ENCODE measurements around the gene MAP6D1.

The MAP6D1 gene

DNA sequence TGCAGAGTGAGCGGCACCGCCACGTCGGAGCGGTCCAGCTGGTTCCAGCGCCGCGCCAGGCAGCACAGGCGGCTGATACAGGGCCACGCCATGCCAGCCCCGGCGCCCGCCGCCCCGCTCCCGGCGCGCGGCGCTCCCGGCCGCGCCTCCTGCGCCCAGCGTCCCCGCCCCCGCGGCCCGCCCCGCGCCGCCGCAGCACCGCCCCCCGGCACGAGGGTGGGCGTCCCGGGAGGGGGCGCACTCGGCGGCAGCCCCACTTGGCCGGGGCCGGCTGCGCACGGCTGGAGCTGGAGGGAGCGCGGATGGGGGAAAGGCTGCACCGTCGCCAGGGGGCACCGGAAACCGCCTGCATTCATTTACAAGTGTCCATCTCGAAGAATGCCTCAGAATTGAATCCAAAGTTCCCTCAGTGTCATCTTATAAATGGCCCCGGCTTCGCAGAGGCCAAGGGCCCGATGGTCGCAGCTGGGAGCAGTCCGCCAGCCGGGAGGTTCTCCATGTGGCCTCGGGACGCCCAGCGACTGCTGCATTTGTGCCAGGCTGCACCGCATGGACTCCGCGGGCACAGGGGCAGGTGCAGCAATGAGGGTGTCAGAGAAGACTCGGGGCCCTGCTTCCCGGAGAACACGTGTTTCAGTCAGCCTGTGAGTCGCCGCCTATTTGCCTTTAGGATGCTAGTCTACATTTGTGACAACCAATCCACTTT, at the start of gene MAP6D1:
MAP6D1 (minus strand) TSS at position 122 of the 706 bp plus-strand sequence; CDS start at position 92, 30 bp downstream.
- peak; percentile 77 for DNase-seq

DNA sequence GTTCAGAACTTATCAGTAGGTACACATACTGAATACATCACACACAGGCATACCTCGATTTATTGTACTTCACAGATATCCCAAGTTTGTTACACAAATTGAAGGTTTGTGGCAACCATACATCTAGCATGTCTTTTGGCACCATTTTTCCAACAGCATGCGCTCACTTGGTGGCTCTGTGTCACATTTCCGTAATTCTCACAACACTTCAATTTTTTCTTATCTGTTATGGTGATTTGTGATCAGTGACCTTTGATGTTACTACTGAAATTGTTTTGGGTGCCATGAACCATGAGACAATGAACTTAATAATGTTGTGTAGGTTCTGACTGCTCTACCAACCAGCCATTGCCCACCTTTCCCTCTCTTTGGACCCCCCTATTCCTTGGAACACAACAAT, 48.5 kb upstream of the MAP6D1 start:
- no peak for DNase-seq

DNA sequence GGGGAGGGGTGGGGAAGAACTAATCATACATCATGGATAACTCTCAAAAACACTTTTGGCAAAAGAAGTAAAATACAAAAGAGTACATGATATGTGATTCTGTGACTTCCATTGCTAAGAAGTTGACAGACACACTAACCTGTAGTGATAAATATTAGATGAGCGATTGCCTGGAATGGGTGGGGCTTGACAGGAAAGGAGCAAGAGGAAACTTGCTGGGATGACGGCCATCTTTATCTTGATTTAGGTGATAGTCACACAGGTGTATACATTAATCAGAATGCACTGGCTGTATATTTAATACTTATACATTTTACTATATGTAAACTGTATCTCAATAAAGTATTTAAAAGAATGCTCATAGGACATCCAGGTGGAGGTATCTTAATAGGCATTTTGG, 46.2 kb upstream of the MAP6D1 start:
- DNase-seq, result no peak

DNA sequence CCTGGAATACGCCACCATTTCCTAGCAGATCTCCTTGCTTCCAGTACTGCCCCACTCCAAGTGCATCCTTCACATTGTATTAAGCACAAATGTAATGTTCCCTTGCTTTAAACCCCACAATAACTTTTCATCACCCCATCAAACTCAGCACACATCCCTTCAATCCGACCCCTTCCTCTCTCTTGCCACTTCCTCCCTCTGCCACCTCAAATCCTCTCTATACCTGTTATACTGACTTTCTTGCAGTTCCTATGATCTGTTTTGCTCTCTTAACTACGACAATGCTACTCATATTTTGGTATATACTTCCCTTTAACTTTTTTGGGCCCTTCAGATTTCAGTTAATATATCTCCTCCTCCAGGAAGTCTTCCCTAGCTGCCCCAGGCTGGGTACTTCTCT, 45.2 kb upstream of the MAP6D1 start:
- no peak for DNase-seq

DNA sequence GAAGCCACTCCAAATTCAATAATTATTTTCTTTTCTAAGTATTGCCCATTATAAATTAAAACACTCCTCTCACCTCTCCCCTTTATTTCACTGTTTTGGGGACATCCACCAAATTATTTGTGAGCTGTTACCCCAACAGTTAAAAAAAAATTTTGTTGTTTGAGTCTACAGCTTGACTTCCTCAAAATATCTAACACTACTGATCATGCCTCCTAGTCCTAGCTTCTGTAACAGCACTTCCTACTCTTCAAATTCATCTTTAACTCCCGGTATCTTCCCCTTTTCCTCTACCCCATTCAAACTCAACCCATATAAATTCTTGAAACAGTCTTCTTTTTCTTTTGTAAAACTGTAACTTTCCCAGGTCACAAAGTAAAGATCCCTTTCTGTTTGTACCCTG, 43.4 kb upstream of the MAP6D1 start:
- no peak for DNase-seq

DNA sequence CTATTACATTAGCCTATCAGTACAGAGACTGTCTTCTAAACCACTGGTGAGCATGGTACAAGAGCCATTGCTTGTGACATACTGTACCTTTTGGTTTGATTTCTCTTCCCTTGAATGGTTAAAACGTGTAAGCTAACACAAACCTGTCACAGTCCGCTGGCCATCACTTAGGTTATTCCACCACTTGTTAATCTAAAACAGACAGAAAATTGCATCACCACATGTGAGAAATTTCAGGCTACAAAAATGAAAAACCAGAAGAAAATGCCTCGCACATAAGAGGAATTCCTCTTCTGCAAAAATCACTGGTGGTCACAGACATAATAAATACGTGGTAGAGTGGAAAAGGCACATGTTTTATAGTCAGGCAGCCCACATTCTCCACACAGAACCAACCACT, 37.2 kb upstream of the MAP6D1 start:
- DNase-seq, result no peak

DNA sequence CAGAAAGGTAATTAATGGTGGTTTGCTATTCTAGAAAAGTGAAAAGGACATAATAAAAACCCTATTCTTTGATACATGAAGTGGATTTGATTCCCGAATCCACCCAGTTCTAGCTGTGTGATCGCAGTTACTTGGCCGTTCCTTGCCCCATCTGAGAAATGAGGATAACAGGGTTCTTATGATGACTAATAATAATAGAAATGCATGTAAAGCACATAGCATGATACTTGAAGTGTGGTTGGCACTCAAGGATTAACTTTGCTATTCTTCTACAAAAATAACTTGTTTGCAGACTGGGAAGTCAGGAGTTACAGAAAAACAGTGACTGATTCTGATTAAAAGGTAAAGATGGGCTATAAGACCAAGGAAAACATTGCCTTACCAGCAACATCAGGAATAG, 32.5 kb upstream of the MAP6D1 start:
- no peak for DNase-seq

DNA sequence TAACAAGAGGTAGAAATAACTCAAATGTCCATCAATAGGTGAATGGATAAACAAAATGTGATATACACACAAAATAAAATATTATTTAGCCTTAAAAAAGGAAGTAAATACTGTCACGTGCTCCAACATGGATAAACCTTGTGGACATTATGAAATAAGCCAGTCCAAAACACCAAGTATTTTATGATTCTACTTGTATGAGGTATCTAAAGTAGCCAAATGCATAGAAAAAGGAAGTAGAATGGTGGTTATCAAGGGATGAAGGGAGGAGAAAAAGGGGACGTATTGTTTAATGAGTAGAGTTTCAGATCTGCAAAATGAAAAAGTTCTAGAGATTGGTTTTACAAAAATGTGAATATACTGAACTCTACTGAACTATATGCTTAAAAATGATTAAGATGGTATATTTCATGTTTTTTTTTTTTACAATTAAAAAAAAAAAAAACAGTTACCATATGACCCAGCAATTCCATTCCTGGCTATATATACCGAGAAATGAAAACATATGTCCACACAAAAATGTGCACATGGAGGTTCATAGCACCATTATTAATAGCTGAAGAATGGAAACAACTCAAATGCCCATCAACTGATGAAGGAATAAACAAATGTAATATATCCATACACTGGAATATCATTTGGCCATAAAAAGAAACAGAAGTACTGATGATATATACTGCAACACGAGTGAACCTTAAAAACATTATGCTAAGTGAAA, 29.1 kb upstream of the MAP6D1 start:
- DNase-seq, result no peak

DNA sequence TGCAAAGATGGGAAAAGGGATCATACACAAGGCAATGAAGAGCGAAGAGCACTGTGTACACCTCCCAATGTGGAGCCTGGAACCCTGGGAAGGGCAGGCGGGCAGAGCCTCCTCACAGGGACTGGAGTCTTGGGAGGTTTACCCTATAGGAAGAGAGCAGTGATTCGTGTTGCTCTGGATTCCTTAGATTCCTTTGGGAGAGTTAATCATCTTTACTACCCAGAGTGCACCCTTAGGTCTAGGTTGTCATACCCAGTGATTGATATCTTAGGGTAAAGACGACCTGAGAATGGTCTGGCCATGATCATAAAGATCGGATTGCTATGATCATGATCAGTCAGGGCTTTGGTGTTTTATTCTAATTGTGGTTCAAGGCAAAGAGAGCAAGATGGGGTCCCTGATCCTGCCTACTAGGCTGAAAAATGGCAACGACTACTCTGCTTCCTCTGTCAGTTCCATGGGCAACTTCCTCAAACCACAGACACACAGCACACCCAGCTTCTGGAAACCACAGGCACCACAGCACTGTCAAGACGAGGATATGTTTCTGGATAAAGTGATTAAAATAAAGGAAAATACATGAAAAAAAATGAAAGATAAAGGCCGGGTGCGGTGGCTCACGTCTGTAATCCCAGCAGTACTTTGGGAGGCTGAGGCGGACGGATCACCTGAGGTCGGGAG, 20.4 kb upstream of the MAP6D1 start:
- DNase-seq, result peak; percentile 75

DNA sequence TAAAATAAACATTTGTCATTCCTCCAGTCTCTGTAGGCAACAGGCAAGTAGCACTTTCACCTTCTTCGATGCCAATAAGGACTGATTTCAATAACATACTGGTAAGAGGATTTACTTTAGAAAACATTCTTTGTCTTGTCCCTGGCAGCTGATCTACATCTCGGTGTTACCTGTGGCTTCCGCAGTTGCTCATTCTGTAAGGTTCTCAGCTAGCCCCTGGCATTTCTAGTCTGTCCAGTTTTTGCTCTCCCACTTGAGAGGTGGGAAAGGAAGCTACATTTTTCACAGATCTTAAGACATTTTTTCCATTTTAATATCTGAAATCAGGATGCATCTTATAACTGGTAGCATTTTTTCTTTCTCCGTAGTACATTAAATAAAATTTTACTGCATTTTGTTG, 19.7 kb upstream of the MAP6D1 start:
- DNase-seq, result no peak

DNA sequence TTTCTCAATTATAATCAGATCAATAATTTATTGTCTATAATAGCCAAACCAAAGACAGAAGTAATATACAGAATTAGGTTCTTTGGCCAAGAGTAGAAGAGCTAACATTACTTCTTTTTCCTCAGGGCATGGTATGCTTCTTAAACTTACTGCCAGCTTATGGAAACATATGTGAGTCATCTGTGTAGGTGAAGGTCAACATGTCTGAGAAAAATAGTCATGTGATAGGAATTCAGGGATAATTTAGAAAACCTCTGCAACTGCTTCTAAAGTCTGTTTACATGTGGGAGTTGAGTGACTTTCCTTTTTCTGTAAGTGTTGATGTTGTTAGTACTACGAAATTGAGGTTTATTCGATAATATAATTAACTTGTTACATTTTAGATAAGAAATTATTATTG, 19.2 kb upstream of the MAP6D1 start:
- peak; percentile 91 for DNase-seq

DNA sequence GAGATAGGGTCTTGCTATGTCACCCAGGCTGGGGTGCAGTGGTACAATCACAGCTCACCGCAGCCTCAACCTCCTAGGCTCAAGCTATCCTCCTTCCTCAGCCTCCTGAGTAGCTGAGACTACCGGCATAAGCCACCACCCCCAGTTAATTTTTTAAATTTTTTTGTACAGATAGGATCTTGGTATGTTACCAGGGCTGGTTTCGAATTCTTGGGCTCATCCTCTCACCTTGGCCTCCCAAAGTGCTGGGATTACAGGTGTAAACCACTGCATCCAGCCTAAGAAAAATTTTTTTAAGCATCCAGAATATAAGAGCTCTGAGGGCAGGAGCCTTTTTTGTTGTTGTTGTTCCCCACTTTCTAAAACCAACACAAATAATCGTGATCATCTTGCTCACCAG, 14.4 kb upstream of the MAP6D1 start:
- no peak for DNase-seq

DNA sequence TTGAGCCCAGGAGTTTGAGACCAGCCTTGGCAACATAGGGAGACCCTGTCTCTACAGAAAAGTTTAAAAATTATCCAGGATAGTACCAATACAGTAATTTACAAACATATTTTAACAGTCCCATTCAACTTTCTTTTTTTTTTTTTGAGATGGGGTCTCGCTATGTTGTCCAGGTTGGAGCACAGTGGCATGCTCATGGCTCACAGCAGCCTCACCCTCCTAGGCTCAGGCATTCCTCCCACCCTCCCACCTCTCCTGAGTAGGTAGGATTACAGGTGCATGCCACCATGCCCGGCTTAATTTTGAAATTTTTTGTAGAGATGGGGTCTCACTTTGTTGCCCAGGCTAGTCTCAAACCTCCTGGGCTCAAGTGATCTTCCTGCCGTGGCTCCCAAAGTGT, 12.5 kb upstream of the MAP6D1 start:
- no peak for DNase-seq

DNA sequence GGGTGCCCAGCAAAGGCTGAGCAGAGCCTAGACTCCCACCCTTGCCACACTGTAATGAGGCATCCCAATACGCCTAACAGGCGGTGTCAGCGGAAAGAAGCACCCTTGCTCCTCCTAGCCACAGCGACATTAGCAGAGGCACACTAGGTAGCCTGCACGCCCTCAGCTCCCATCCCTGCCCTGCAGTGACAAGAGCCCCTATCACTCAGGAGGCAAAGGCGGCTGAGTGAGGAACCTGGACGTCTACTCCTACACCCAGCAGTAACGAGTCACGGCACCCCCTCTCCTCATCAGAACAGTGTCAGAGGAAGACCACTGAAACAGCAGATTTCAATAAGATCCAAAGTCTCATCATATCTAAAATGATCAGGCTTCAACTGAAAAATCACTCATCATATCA, 12.0 kb upstream of the MAP6D1 start:
- DNase-seq, result no peak

DNA sequence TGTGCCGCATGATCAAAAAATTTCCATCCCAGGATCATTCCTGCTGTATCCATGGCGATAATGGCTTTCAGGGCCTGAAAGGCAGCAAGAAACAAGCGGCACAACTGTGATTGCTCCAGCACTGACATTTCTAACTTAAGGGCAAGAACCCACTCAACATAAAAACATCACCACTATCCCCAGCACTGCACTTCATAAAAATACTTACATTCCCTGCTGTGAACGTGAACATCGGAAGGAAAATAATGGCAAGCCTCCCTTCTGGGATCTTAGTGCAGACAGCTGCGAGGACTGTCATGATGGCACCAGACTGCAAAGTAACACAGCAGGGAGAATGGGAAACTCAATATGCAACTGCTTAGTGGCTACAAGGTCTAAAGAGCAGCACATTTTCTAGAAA, 8.1 kb upstream of the MAP6D1 start:
- DNase-seq, result no peak

DNA sequence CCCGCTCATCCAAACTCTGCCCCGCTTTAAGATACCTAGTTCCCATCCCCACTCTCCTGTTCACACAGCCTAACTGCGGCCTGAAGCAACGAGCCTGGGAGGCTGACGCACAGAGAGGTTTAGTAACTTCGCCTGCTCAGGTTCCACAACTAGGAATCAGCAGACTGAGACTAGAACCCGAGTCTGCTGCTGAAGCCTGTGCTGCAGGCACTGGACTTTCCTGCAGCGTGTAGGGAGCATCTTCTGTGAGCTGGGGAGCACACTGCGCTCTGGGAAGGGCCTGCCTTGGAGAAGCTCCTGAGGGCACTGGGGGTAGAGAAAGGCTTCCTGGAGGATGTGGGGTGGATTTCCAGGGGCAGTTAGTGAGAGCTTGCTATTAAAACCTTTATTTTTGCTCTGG, 4.8 kb upstream of the MAP6D1 start:
- DNase-seq, result no peak

DNA sequence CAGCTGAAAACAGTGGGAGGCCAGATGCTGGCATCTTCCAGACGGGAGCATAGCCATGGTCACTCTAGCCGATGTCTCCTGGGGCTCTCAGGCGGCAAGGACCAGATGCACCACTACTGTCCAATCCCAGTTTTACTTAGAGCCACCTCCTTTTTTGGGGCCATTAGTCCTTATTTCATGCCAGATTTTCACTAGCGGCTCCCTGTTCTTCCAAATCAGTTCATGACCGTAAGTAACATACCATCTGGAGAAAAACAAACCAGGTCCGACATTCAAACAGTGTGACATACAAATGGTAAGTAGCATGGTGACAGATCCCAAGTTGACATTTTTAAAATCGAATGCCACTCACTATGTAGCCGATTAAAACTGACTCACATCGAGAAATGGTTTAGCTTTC, 4.1 kb upstream of the MAP6D1 start:
- no peak for DNase-seq

DNA sequence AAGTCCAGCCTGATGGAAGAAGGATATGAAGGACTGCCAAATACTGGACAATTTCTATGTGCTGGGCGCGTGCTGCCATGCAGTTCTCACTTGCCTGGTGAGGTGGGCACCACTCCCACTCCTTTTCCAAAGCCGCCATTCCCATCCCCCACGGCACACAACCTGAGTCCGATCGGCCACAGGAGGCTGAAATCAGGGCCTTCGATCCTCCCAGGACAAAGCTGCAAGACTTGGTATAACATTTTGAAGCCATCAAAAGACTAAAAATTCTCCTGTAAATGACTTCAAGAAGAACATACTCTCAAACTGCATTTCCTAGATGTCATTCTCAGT, 3.1 kb upstream of the MAP6D1 start:
- DNase-seq, result no peak

DNA sequence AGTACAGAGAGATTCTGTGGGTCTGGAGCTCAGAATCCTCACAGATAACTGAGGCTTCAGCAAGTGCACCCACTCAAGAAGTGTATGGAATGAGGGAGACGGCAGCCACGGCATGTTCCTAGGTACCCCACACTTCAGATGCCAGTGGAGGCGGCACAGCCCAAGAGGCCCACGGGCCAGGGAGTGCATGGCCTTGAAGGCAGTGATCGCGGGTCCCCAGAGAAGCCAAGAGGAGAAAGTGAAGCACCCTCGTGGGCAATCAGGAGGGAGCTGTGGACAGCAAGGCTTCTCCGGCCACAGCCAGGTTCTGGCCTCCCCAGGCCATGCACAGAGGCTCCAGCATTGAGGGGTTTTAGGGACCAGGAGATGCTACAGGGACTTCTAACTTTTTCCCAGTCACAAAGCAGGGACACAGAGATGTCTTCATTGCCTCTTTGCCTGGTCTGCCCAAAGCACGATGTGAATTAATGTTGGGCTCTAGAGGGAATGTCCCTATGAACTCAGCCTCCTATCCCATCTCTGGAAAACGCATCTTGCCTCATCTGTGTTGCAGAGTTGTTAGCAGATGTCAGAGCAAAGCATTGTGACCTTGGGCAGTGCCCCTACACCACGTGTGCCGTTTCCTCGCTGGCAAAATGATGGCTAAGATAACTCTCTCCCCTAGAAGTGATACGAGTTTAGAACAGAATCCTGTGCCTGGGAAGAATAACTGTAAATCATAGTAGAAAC, 2.6 kb upstream of the MAP6D1 start:
- DNase-seq, result no peak

DNA sequence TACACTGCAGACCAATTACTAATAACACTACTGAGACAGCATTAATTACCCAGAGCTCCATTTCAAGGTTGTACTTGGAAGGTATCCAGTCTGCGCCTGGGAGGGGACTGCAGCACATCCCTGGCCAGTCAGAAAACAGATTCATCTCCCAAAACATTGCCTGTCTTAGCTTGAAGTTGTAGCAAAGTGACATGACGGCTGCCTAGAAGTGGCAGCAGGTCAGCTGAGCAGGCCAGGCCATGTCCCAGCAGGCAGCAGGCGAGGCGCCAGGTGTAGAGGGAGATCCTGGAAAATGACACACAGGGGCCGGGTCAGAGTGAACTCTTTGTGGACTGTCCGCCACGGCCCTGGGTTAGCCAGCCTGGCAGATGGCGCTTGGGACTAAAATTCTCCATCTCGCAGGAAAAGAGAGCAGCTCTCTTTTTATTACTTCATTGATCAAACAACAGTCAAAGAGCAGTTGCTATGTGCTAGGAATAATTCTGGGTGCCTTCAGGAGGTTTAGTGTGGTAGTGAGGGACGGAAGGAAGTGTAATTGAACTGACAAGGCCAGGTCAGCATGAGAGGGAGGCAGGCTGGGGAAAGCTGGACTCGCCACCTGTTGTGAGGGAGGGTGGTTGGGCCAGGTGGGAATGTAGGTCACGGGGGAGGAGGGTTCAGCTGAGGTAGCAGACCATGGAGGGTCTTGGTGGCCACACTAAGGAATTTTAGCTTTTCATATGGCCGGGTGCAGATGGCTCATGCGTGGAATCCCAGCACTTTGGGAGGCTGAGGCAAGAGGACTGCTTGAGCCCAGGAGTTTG, 1.3 kb upstream of the MAP6D1 start:
- no peak for DNase-seq

DNA sequence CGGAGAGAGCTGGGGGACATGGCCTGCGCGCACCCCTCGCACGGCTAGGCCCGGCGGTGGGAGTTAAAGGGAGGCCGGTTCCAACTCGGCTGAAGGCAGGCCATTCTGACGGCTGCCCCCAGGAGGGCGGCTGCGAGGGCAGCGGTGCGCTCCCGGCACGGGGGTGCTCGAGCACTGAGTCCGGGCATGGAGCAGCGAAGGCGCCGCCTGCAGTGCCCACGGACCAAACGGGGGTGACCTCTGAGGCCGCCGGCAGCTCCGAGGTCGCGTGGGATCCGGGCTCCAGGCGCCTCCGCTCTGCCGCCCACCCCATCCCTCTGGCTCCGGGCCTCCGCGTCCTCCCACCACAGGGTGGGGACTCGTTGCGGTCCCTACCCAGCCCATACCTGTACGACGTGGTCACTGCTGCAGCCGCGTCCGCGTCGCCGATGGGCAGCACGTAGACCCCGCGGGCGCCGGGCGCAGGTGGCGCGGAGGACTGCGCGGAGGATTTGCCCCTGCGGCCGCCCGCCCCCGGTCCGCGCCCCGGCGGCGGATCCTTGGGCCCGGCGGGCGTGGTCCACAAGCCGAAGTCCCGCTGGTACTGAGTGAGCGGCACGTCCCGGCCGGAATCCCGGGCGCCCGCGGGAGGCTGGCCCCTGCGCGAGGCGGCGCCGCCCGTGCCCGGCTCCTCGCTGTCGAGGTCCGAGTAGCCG, 469 bp downstream of the MAP6D1 start:
- peak; percentile 46 for DNase-seq

DNA sequence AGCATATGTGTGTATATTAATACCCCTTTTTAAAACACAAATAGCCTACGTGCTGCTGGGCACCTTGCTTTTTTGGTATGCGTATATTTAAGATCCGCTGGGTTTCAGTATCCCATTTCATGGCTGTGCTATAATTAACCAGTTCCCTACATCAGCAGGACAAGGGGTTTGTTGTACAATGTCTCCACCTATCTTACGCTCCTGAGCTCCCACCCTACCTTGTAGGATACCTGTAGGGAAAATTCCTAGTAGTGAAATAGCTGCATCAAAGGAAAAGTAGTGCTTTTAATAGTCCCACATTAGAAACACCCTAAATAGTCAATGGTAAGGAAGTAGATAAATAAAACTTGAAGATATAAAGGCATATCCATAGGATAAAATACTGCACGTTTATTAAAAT, 1.4 kb downstream of the MAP6D1 start:
- DNase-seq, result no peak

Data from EL (cell line).